K562 (cell line): Measurements from ENCODE around the gene MCM7. TPM values are rescaled to one million over a fixed set of nuclear protein-coding genes. Genes with fewer than 3 reads are reported as not detected.
A peak's percentile ranks its signal among the peaks of the same experiment; 100 is the strongest.

Experiments used
- ARID3B ChIP-seq: fragments of 250-450 bp; sonication (Bioruptor Pico); IDR thresholded peaks from 2 replicates; pipeline ENCODE4 v1.4.0; 2020; ENCODE audit warnings: borderline replicate concordance
- BCOR ChIP-seq: fragments of 450-650 bp; IDR thresholded peaks from 2 replicates; pipeline ENCODE4 v1.6.1; 2016
- CLOCK ChIP-seq: fragments of 250-450 bp; sonication (Bioruptor Pico); IDR thresholded peaks from 2 replicates; pipeline ENCODE4 v1.4.0; 2020; ENCODE audit warnings: mild to moderate bottlenecking, moderate library complexity, borderline replicate concordance
- CREB3 ChIP-seq: fragments of 450-650 bp; conservative IDR thresholded peaks from 2 replicates; pipeline ENCODE4 v1.6.1; 2016; ENCODE audit warnings: missing genetic modification characterization, low read depth, mild to moderate bottlenecking, missing compliant biosample characterization, moderate library complexity
- FOS ChIP-seq: IDR thresholded peaks from 3 replicates; pipeline ENCODE4 v1.6.1; 2011; ENCODE audit not compliant: insufficient read length; ENCODE audit errors: extremely low read depth
- MTA1 ChIP-seq: fragments of 450-650 bp; IDR thresholded peaks from 2 replicates; pipeline ENCODE4 v1.6.1; 2017; ENCODE audit warnings: borderline replicate concordance
- NR3C1 ChIP-seq: sonication (generic); formaldehyde crosslinking; IDR thresholded peaks from 2 replicates; pipeline ENCODE4 v1.8.1; 2022; ENCODE audit warnings: missing genetic modification reagents
- PHF21A ChIP-seq: fragments of 450-650 bp; IDR thresholded peaks from 2 replicates; pipeline ENCODE4 v1.6.1; 2017; ENCODE audit warnings: low read depth, borderline replicate concordance
- PKNOX1 ChIP-seq: fragments of 450-650 bp; IDR thresholded peaks from 2 replicates; pipeline ENCODE4 v1.6.1; 2016
- SMAD4 ChIP-seq: fragments of 250-450 bp; sonication (Bioruptor Pico); conservative IDR thresholded peaks from 2 replicates; pipeline ENCODE4 v1.8.0; 2021; ENCODE audit warnings: inconsistent platforms, mild to moderate bottlenecking, moderate library complexity
- SP1 ChIP-seq: sonication (generic); formaldehyde crosslinking; IDR thresholded peaks from 2 replicates; pipeline ENCODE4 v1.8.1; 2022; ENCODE audit warnings: mild to moderate bottlenecking, missing genetic modification reagents
- U2AF1 ChIP-seq: fragments of 200-400 bp; formaldehyde crosslinking; optimal IDR thresholded peaks from 2 replicates; pipeline ENCODE3; 2017; ENCODE audit warnings: mild to moderate bottlenecking, low read depth, low read length, moderate library complexity
- ZBTB5 ChIP-seq: fragments of 450-650 bp; IDR thresholded peaks from 2 replicates; pipeline ENCODE4 v1.6.1; 2017; ENCODE audit warnings: antibody characterized with exemption
- ZFP91 ChIP-seq: sonication (generic); formaldehyde crosslinking; IDR thresholded peaks from 2 replicates; pipeline ENCODE4 v1.8.0; 2022; ENCODE audit warnings: mild to moderate bottlenecking, missing genetic modification reagents
- ZNF395 ChIP-seq: fragments of 200-800 bp; sonication (Bioruptor generic); IDR thresholded peaks from 2 replicates; pipeline ENCODE4 v1.6.1; 2017; ENCODE audit warnings: missing genetic modification characterization, missing compliant biosample characterization
- polyA plus RNA-seq, 8 experiments: library from polyadenylated mRNA; depleted of rRNA in 4 of 8; stranded (reverse) in 5 of 8; unstranded in 3 of 8; fragments of >200 nt; fragmentation: Nextera tagmentation in 2 of 8; fragmentation: Illumina TruSeq in 1 of 8; extraction: Ambion mirVana in 2 of 8; extraction: Trizol in 1 of 8; gene quantifications; 2 replicates each; pipeline versions ENCODE4 v1.2.1 to v1.2.3, GENCODE V29; 2011 to 2014; ENCODE audit warnings: inconsistent platforms in 1 of 8, missing spikeins in 1 of 8
- total RNA-seq, 7 experiments: library from RNA; depleted of rRNA in 6 of 7; stranded (reverse); fragments of >200 nt in 6 of 7; fragmentation: Illumina TruSeq in 2 of 7; extraction: Trizol in 2 of 7; gene quantifications; 2 replicates each; pipeline versions ENCODE4 v1.2.1 to v1.2.3, GENCODE V29; 2011 to 2021; ENCODE audit warnings: low replicate concordance in 1 of 7

The MCM7 gene
- total and polyA plus RNA-seq, 9 of the 15 experiments (the other 6 are each of a cell fraction or from before 2014, with no cell fraction given) = 329 to 856 (median 437) TPM

GRCh38 chr7:100127866-100128636 is 26.9 kb upstream of the MCM7 start (continued):
- no peak for TF ChIP-seq PHF21A
- TF ChIP-seq MTA1 = no peak
- TF ChIP-seq BCOR = no peak
- no peak for TF ChIP-seq CLOCK (CRISPR knock-in tag)
- no peak for TF ChIP-seq ZBTB5
- no peak for TF ChIP-seq ARID3B (CRISPR knock-in tag)
- no peak for TF ChIP-seq U2AF1
- TF ChIP-seq FOS = no peak
- TF ChIP-seq NR3C1 = no peak
- no peak for TF ChIP-seq ZFP91 (CRISPR knock-in tag)
- peak; percentile 64; the same call in 1 of the 2 replicates for TF ChIP-seq ZNF395 (CRISPR knock-in tag)
- peak; percentile 23; the same call in 1 of the 2 replicates for TF ChIP-seq SP1 (CRISPR knock-in tag)
- no peak for TF ChIP-seq SMAD4 (CRISPR knock-in tag)
- no peak for TF ChIP-seq CREB3 (tag)
- TF ChIP-seq PKNOX1 = no peak
